ENCODE results near the gene IRF2BP2. TPM values are rescaled to one million over a fixed set of nuclear protein-coding genes. Genes with fewer than 3 reads are reported as not detected.

IRF2BP2 gene
- total RNA-seq, 1 donor from 2014 or later = 83.0 TPM

Small RNAs within 50 kb of the gene (small RNA-seq; reads per million reads assigned to genes)
- gene RF00096 = not detected

Other genes starting within 250 kb of the IRF2BP2 start
- 12.5 TPM for gene COA6, start 236.7 kb downstream of the IRF2BP2 start, total RNA-seq
- 36.5 TPM for gene TARBP1, start 131.0 kb downstream of the IRF2BP2 start, total RNA-seq